Measurements from ENCODE around the gene PPT1.

DNA sequence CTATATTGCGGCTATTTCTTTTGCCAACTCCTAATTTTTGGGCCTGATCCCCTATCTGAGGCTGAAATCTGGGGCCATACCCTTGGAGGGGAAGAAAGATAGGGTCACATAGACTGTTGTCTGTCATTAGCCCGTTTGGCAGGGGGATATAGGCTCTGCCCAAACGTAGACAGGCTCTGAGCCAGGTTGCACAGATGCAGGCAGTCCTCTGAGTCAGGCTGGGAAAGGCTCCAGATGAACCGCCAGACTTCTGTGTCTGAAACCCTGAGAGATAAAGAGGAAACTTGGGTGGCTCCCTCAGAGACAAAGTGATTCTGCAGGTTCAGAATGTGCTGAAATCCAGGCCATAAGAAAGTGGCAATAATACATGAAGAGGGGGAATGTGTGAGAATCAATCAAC lies 60.5 kb downstream of the PPT1 start:
- TF ChIP-seq REST (IDR thresholded peaks at IDR 0.05; ENCODE audit: borderline replicate concordance): no peak
- TF ChIP-seq CTCF (IDR thresholded peaks at IDR 0.05; ENCODE audit: poor library complexity, severe bottlenecking): no peak
- no peak for TF ChIP-seq EZH2 (IDR thresholded peaks at IDR 0.05; ENCODE audit: borderline replicate concordance, insufficient read depth, low read length, poor library complexity, severe bottlenecking)
